HG02981 (cell line): Measurements from ENCODE around the gene NUAK1.

Experiments
- ATAC-seq: cut with Tn5 transposase; IDR thresholded peaks from one replicate; pipeline ENCODE4 v1.9.1; 2021; ENCODE audit warnings: mild to moderate bottlenecking, moderate library complexity; ENCODE audit not compliant: unreplicated experiment

NUAK1 gene

GRCh38 chr12:106132175-106133135, 6.3 kb downstream of the NUAK1 start:
- ATAC-seq: no peak

- no peak for ATAC-seq
Measured at GRCh38 chr12:106131676-106132075, 7.1 kb downstream of the NUAK1 start.

- ATAC-seq: no peak
Measured at GRCh38 chr12:106130474-106131113, 8.2 kb downstream of the NUAK1 start.

- ATAC-seq: no peak
Measured at GRCh38 chr12:106128585-106129328, 10.0 kb downstream of the NUAK1 start.

GRCh38 chr12:106127338-106128126, 11.2 kb downstream of the NUAK1 start:
- no peak for ATAC-seq

GRCh38 chr12:106126441-106127337, 12.1 kb downstream of the NUAK1 start:
- no peak for ATAC-seq

GRCh38 chr12:106125351-106126095, 13.2 kb downstream of the NUAK1 start:
- no peak for ATAC-seq

- ATAC-seq: no peak
Measured at GRCh38 chr12:106123551-106124081, 15.1 kb downstream of the NUAK1 start.

- no peak for ATAC-seq
Measured at GRCh38 chr12:106123110-106123509, 15.6 kb downstream of the NUAK1 start.

GRCh38 chr12:106122004-106122403, 16.8 kb downstream of the NUAK1 start:
- ATAC-seq: no peak

- no peak for ATAC-seq
Measured at GRCh38 chr12:106120519-106121105, 18.1 kb downstream of the NUAK1 start.

GRCh38 chr12:106119301-106119700, 19.5 kb downstream of the NUAK1 start:
- no peak for ATAC-seq

GRCh38 chr12:106118381-106119130, 20.2 kb downstream of the NUAK1 start:
- ATAC-seq: no peak

- ATAC-seq: no peak
Measured at GRCh38 chr12:106115440-106115839, 23.3 kb downstream of the NUAK1 start.

GRCh38 chr12:106114447-106115068, 24.2 kb downstream of the NUAK1 start:
- ATAC-seq: no peak

- ATAC-seq: no peak
Measured at GRCh38 chr12:106113824-106114446, 24.8 kb downstream of the NUAK1 start.

- ATAC-seq: no peak
Measured at GRCh38 chr12:106113446-106113823, 25.3 kb downstream of the NUAK1 start.
